Ishikawa (cell line): ENCODE measurements around the gene TLN1.

Source experiments
- CREB1 ChIP-seq: IDR thresholded peaks from 2 replicates; pipeline ENCODE4 v1.6.1; 2012; ENCODE audit warnings: low read depth
- EGR1 ChIP-seq: IDR thresholded peaks from 2 replicates; pipeline ENCODE4 v1.6.1; 2012
- EP300 ChIP-seq: IDR thresholded peaks from 2 replicates; pipeline ENCODE4 v1.6.1; 2012; ENCODE audit warnings: borderline replicate concordance
- FOXM1 ChIP-seq: IDR thresholded peaks from 2 replicates; pipeline ENCODE4 v1.6.1; 2012; ENCODE audit warnings: low read depth, borderline replicate concordance
- RAD21 ChIP-seq: IDR thresholded peaks from 2 replicates; pipeline ENCODE4 v1.6.1; 2012; ENCODE audit warnings: low read depth
- REST ChIP-seq: IDR thresholded peaks from 2 replicates; pipeline ENCODE4 v1.6.1; 2012; ENCODE audit warnings: low read depth, mild to moderate bottlenecking
- TAF1 ChIP-seq: IDR thresholded peaks from 2 replicates; pipeline ENCODE4 v1.6.1; 2012; ENCODE audit warnings: low read depth, mild to moderate bottlenecking
- TCF12 ChIP-seq: IDR thresholded peaks from 2 replicates; pipeline ENCODE4 v1.6.1; 2012; ENCODE audit warnings: low read depth

DNA sequence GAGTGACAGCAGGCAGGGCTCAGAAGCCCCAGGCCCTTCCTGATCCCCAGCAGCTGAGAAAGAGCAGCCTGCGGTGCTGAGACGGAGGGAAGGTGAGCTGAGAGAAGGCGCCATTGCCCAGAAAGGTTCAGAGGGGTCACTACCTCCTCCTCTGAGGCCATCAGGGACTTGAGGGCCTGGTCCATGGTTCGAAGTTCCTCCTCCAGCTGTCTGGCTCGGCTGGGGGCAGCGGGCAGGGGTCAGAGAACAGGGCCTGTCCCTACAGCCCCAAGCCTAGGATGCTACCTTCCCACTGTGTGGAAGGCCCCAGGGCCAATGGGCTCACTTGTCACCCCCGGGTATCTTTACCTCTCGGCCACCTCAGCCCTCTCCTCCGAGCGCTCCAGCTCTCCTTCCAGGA, 47.1 kb downstream of the TLN1 start:
- no peak for TF ChIP-seq TAF1
- TF ChIP-seq TCF12: no peak
- TF ChIP-seq EGR1: no peak
- TF ChIP-seq CREB1: no peak
- no peak for TF ChIP-seq EP300
- TF ChIP-seq REST: no peak
- no peak for TF ChIP-seq RAD21
- no peak for TF ChIP-seq FOXM1
